Lung (tissue), 16 donors: Measurements from ENCODE around the gene CALCA. TPM values are rescaled to one million over a fixed set of nuclear protein-coding genes. Genes with fewer than 3 reads are reported as not detected.

Source experiments
- ATAC-seq: fragments of 200-7000 bp; cut with Tn5 transposase; one replicate; pipeline ENCODE4 v1.9.1; 2020; ENCODE audit warnings: moderate number of reproducible peaks; ENCODE audit not compliant: insufficient read depth, low FRiP score
- DNase-seq, 3 donors: peaks; one replicate each; pipeline ENCODE4 v3.0.0-alpha.2; 2013 to 2017
- H3K27ac ChIP-seq, 2 donors: one replicate each; pipeline ENCODE4 v1.5.1; 2013; ENCODE audit warnings: mild to moderate bottlenecking in 2 of 2, moderate library complexity in 2 of 2, control low read depth in 1 of 2, inconsistent platforms in 1 of 2, low read depth in 1 of 2, low read length in 1 of 2
- H3K27me3 ChIP-seq, 3 donors: one replicate each; pipeline ENCODE4 v1.5.1; 2013; ENCODE audit warnings: low read length in 2 of 3; ENCODE audit not compliant: control insufficient read depth in 3 of 3, insufficient read depth in 3 of 3
- H3K36me3 ChIP-seq, 4 donors: one replicate each; pipeline ENCODE4 v1.5.1; 2013; ENCODE audit warnings: low read length in 4 of 4, mild to moderate bottlenecking in 1 of 4, moderate library complexity in 1 of 4; ENCODE audit not compliant: control insufficient read depth in 4 of 4, insufficient read depth in 4 of 4
- H3K4me1 ChIP-seq, 5 donors: one replicate each; pipeline ENCODE4 v1.5.1; 2013; ENCODE audit warnings: low read length in 5 of 5, mild to moderate bottlenecking in 2 of 5, moderate library complexity in 1 of 5; ENCODE audit not compliant: control insufficient read depth in 5 of 5, insufficient read depth in 5 of 5
- H3K4me3 ChIP-seq: one replicate; pipeline ENCODE4 v1.5.1; 2013; ENCODE audit warnings: mild to moderate bottlenecking, control low read depth, moderate library complexity
- H3K9ac ChIP-seq, 2 donors: one replicate each; pipeline ENCODE4 v1.5.1; 2013; ENCODE audit warnings: low read length in 2 of 2, control low read depth in 1 of 2; ENCODE audit not compliant: insufficient read depth in 1 of 2
- H3K9me3 ChIP-seq, 4 donors: one replicate each; pipeline ENCODE4 v1.5.1; 2013; ENCODE audit warnings: low read length in 3 of 4, mild to moderate bottlenecking in 1 of 4, moderate library complexity in 1 of 4; ENCODE audit not compliant: control insufficient read depth in 4 of 4, insufficient read depth in 3 of 4
- CTCF ChIP-seq: IDR thresholded peaks from 2 replicates; pipeline ENCODE4 v1.5.1; 2012; ENCODE audit warnings: mild to moderate bottlenecking; ENCODE audit errors: control extremely low read depth, extremely low read depth
- WGBS, 2 donors: extraction: QIAGEN DNeasy Blood & Tissue Kit; methylation state at CpG; one replicate each; pipeline ENCODE4 v1.1.7; 2013; 5-methylcytosine and 5-hydroxymethylcytosine counted together
- long read RNA-seq, 5 donors: transcript quantifications; one replicate each; lab custom pipeline, GENCODE V29; 2026
- polyA plus RNA-seq, 2 donors: library from polyadenylated mRNA; stranded (reverse); fragments of 200-250 nt; gene quantifications; one replicate each; pipeline ENCODE4 v1.2.1, GENCODE V29; 2013
- total RNA-seq, 2 donors: library from RNA; depleted of rRNA in 1 of 2; stranded (reverse); fragments of >200 nt in 1 of 2; gene quantifications; one replicate each; pipeline ENCODE4 v1.2.1, GENCODE V29; 2014 to 2021
- donor health status: control.
- donor health status: control.
- donor health status: Bipolar disorder and iron deficiency.
- donor health status: healthy.
- donor health status: DM: yes; HTN: yes; CAD: no.

CALCA gene
- total RNA-seq = 1 to 10 TPM; 3.4 to 8.4 TPM
- polyA plus RNA-seq = 1 to 10 TPM; 3.0 to 6.2 TPM
- long read RNA-seq, donor 1, partial matches to known transcripts = 0 of 1 reads
- long read RNA-seq, donor 1, other reads (novel, unspliced or antisense) = 0 of 1 reads
- long read RNA-seq, donor 2 = 0 reads
- long read RNA-seq, donor 3 = 0 reads
- long read RNA-seq, donor 4 = 0 reads
- long read RNA-seq, donor 5 = 0 reads

DNA sequence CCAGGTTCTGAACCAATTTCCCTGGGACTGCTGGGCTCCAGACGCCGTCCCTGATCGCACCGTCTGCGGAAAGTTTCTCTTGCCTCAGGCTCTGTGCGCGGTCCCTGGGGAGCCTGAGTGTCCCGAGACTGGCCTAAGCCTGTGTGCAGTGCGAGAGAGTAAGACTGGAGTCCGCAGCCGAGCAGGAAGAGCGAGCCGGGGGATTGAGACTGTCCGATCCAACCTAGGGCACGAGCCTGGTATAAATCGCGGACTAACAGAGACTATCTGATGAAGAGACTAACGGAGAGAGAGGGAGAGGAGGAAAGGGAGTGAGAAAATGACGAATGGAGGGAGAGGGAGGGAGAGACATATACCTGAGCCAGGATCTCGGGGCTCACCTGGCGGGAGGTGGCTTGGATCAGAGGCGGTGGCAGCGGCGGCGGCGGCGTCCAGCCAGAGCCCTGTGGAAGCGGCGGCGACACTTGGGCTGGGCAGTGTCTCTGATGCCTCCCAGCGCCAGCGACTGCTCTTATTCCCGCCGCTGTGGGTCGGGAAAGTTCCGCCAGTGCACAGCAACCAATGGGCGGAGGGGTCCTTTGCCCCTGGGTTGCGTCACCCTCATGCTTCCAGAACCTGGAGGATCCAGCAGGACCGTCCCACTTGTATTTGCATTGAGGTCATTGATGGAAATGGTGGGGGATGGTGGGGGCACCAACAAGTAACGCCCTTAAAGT lies at the start of gene CALCA:
Gene CALCA (minus strand): TSS at position 487 of the 716 bp plus-strand sequence. CDS start 1,159 bp downstream, outside the sequence.
- Histone ChIP-seq H3K27ac (no peak within 1 kb of the TSS), H3K9me3 (peaks cover 0 to 7% (median 0%) of the 10 kb centered on the region in 4 donors), H3K36me3 (no peaks in the 10 kb centered on the region), H3K27me3 (peaks cover 6 to 88% (median 78%) of the 10 kb centered on the region in 3 donors), H3K4me3 (no peak within 1 kb of the TSS), H3K9ac (no peak within 1 kb of the TSS), H3K4me1 (peaks cover 0 to 30% (median 6%) of the 10 kb centered on the region in 5 donors)
- TF ChIP-seq CTCF = no peak
- peak in 2 of 3 donors; percentile 9 to 17 for DNase-seq
- WGBS, 2 donors = 6 to 12% methylated on average over 40 of the region's 40 CpGs
- no peak for ATAC-seq

GRCh38 chr11:15016200-15016599 lies 44.0 kb upstream of the CALCA start:
- Histone ChIP-seq H3K4me3 (no peak overlapping the region), H3K9ac (no peak overlapping the region), H3K4me1 (peaks cover 0 to 12% (median 0%) of the 10 kb centered on the region in 5 donors), H3K36me3 (no peaks in the 10 kb centered on the region), H3K9me3 (peaks cover 0 to 12% (median 6%) of the 10 kb centered on the region in 4 donors), H3K27ac (no peak overlapping the region), H3K27me3 (no peaks in the 10 kb centered on the region)
- no peak for TF ChIP-seq CTCF
- WGBS, 2 donors = 96 to 98% methylated on average over 1 of the region's 1 CpG
- DNase-seq (no peak), ATAC-seq (no peak)

DNA sequence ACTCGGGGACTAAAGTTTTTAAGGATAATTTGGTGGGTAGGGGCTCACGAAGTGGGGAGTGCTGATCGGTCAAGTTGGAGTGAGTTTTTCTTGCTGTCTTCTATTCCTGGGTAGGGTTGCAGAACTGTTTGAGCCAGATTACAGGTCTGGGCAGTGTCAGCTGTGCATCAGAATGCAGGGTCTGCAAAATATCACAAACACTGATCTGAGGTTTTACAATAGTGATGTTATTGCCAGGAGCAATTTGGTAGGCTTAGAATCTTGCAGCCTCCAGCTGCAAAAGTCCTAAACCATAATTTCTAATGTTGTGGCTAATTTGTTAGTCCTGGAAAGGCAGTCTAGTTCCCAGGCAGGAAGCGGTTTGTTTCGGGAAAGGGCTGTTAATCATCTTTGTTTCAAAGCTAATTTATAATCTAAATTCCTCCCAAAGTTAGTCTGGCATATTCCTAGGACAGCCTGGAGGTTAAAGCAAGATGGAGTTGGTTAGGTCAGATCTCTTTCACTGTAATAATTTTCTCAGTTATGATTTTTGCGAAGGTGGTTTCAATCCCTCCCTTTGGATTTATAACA lies 39.7 kb upstream of the CALCA start:
- ATAC-seq (no peak), DNase-seq (peak in 2 of 3 donors; percentile 9 to 53)
- WGBS, 2 donors = 45 to 55% methylated on average over 6 of the region's 6 CpGs
- no peak for TF ChIP-seq CTCF
- Histone ChIP-seq H3K9ac (no peak overlapping the region), H3K27me3 (no peaks in the 10 kb centered on the region), H3K36me3 (no peaks in the 10 kb centered on the region), H3K27ac (no peak overlapping the region), H3K9me3 (peaks cover 0 to 7% (median 4%) of the 10 kb centered on the region in 4 donors), H3K4me3 (no peak overlapping the region), H3K4me1 (peaks cover 0 to 12% (median 0%) of the 10 kb centered on the region in 5 donors)
